ENCODE measurements around the gene ATP9B.

DNA sequence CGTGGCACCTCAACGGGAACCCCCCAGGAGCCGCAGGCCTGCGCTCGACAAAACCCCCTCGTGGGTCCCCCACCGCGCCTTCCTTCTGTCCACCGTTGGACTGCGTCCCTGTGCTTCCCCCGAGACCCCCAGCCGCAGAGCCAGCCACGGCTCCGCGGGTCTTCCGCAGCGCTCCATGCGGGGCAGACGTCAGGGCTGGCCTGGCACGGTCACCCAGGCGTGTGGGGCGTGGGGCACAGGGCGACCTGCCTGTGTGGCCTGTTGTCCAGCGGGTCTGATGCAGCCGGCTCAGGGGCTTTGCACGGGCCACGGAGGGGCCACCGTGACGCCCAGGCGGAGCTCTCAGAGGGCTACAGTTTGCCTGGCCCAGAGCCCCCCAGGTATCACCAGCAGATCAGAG lies 337.5 kb downstream of the ATP9B start:
- TF ChIP-seq EZH2 (optimal IDR thresholded peaks at IDR 0.05; ENCODE audit: low read depth, low read length) (no peak), CTCF (IDR thresholded peaks at IDR 0.05; ENCODE audit: low read length) (no peak), EZH2phosphoT487 (IDR thresholded peaks at IDR 0.05; ENCODE audit: low read length) (no peak)

Measured in MM.1S (cell line).